H1 (cell line): ENCODE measurements around the gene ENDOV. TPM values are rescaled to one million over a fixed set of nuclear protein-coding genes. Genes with fewer than 3 reads are reported as not detected.

Experiments used
- CHD7 ChIP-seq: fragments of 300-600 bp; sonication (generic); IDR thresholded peaks from 2 replicates; pipeline ENCODE4 v1.7.1; 2012; ENCODE audit warnings: low read length, moderate library complexity, mild to moderate bottlenecking, inconsistent platforms; ENCODE audit not compliant: insufficient replicate concordance
- SP1 ChIP-seq: IDR thresholded peaks from 2 replicates; pipeline ENCODE4 v1.6.1; 2011; ENCODE audit warnings: low read depth, low read length
- polyA plus RNA-seq, 7 experiments: library from polyadenylated mRNA; depleted of rRNA in 3 of 7; stranded (reverse) in 5 of 7; unstranded in 2 of 7; fragments of >200 nt in 5 of 7; fragments of 200-250 nt in 2 of 7; gene quantifications; 1 replicate in 5 of 7; 2 replicates in 1 of 7; 4 replicates in 1 of 7; pipeline versions ENCODE4 v1.2.1 to v1.2.3, GENCODE V29; 2011 to 2013; ENCODE audit warnings: missing spikeins in 2 of 7, mixed read lengths in 2 of 7
- total RNA-seq: library from RNA; stranded (reverse); fragmentation: NEBNext Ultra II Directional; extraction: Animal tissue kit (Norgen Biotek cat#: 25700); gene quantifications from 2 replicates; pipeline ENCODE4 v1.2.1, GENCODE V29; 2021

Gene ENDOV
- total and polyA plus RNA-seq, 2 of the 8 experiments (the other 6 are each of a cell fraction or from before 2014, with no cell fraction given) = 10.6 to 13.3 TPM

GRCh38 chr17:80463784-80464400 lies 48.9 kb downstream of the ENDOV start (continued):
- TF ChIP-seq CHD7 (no peak), SP1 (no peak)
